ENCODE data around the gene STATH. TPM values are rescaled to one million over a fixed set of nuclear protein-coding genes. Genes with fewer than 3 reads are reported as not detected.
A peak's percentile ranks its signal among the peaks of the same experiment; 100 is the strongest.
"Not testable (repeated sequence)": the region's sequence is repeated elsewhere in the genome, so short reads cannot be mapped to it uniquely, and the experiment has no call there.

Gene STATH, protein sequence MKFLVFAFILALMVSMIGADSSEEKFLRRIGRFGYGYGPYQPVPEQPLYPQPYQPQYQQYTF
- not detected for polyA plus RNA-seq (ENCODE audit: insufficient read length)

DNA sequence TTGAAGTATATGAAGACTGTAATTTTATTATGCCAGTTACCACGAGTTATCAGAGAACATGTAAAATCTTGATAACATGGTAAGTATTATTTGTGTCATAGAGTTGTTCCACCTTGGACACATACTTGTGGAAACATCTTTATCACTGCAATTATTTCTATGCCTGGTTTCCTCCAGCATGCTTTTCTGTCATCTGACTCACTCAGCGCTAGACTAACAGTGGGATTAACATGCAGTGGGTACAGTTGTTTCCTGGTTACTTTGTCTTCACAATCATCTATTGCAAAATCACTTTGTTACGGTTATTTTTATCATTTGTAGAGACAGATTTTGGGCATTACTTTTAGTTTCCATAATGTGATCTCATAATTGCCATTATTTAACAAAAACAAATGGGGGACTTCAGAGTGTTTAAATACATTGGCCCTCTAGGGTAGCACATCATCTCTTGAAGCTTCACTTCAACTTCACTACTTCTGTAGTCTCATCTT is at the start of gene STATH:
Gene STATH (plus strand): TSS at position 441 of the 491 bp plus-strand sequence. CDS start 2,472 bp downstream, outside the sequence.
- no peak for DNase-seq (ENCODE audit: low read depth)

DNA sequence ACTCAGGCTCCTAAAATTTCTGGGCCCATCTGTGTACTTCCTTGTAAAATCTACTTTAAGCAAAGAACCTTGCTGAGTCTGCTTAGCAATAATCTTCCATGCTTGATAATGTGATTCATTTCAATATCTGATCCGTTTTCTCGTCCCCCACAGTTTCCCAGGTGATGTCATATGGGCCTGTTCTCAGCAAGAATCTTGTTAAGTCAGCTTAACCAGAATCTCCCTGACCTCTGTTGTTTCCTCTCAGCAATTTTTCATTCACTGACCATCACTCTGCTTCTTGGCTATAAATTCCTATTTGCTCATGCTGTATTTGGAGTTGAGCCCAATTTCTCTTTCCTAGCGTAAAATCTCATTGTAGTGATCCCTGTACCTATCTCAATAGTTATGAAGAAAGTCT is 44.2 kb upstream of the STATH start:
- DNase-seq (ENCODE audit: low read depth): no peak

DNA sequence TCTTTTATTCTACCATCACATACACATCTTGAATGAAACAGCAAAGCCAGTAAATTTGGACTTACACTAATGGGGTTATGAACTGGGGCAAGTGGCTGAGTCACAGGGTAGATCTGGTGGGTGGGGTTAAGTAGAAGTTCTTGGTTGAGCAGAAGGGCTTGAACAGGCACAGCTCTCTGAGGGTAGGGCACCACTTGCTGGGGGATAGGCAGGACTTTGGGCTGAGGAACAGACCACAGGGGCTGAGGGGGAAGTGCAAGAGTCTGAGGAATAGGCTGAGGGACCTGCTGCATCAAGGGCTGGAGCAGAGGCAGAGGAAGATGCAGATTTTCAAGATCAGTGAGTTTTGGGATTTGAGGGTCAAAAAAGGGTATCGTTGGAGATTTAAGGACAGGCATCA is 38.6 kb upstream of the STATH start:
- no peak for DNase-seq (ENCODE audit: low read depth)

DNA sequence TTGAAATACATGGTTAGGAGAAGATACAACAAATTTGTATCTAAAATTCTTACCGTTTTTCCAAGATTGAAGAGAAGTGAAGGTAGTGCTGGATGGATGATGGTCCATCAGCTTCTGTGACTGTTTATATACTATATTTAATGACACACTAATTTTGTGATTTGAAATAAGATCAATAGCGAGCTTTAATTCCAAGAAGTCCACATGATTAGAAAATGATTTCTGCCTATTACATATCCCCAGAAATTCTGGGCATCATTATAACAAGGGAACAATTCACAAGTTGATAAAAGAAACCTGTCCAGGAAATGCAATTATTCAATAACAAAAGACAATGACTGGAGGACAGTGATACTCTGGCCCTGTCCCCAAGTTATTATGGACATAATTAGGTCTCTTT is 30.1 kb upstream of the STATH start, which contains the start of gene CSN2:
Gene CSN2 (minus strand): TSS at position 101 of the 400 bp plus-strand sequence. CDS start 4,733 bp downstream, outside the sequence.
- no peak for DNase-seq (ENCODE audit: low read depth)

DNA sequence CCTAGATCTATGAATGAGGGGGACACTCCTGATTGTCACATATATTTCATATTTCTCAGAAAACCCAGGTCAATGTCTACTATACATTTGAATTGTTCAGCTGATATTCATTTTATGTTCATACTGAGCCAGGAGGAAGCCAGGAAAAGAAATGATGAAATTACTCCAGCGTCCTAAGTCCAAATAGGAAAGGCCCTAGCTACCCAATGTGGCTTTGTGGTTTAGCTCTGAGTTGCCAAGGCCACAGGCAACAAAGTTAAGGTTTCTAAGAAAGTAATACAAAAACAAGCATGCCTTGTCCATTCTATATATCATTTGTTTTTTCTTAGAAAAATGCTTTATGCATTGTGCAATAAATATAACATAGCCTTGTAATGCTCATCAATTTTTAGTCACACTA is 25.7 kb upstream of the STATH start:
- no peak for DNase-seq (ENCODE audit: low read depth)

DNA sequence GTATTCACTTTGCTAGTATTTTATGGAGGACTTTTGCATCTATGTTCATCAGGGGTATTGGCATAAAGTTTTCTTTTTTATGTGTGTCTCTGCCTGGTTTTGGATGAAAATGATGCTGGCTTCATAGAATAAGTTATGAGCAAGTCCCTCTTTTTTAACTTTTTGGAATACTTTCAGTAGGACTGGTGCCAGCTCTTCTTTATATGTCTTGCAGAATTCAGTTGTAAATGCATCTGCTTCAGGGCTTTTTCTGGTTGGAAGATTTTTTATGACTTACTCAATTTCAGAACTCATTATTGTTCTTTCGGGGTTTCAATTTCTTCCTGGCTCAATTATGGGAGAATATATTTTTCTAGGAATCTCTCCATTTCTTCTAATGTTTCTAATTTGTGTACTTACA is 21.1 kb upstream of the STATH start:
- peak; percentile 22 for DNase-seq (ENCODE audit: low read depth)

DNA sequence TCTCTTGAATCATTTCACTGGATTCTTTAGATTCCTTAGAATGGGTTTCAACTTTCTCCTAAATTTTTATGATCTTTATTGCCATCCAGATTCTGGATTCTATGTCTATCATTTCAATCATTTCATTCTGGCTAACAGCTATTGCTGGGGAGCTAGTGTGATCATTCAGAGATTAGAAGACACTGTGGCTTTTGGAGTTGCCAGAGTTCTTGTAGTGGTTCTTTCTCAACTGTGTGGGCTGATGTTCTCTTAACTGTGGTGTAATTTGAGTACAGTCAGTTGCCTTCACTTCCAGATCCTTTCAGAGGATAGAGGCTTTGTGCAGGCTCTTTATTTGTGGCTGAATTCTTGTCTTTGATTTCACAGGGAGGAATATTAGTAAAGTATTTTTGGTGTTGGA is 18.2 kb upstream of the STATH start:
- DNase-seq (ENCODE audit: low read depth): no peak

DNA sequence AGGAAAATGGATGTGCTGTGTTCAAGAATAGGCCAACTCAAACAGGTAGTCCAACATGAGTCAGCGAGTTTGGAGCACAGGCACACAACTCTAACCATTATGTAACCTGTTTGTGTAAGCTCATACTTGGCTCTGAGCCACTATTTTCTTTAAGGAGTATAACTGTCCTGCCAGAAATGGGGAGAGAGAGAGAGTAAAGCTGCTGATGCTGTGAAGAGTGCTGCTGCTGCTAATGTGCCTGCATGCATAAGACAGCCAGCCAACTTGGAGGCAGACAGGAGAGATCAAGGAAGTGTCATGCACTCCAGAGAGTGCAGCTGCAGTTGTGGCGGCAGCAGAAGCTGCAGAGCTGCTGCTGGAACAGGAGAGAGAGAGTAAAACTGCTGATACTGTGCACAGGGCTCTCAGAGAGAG is 11.7 kb upstream of the STATH start:
- peak; percentile 62 for DNase-seq (ENCODE audit: low read depth)

DNA sequence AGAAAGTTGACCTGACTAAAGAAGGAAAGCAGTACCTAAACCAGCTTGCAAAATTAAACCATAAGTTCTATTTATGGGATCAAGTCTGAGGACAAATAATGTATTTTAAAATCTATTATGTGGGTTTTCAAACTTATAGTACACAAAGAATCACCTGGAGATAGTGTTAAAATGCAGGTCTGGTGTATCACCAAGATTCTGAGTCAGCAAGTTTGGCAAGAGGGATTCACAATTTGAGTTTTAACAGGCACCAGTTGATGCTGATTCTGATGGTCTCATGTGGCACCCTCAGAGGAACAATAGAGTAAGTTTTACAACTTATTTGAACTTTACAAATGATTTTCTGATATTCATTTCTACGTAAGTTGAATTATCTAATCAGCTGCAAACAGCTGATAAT is 9.1 kb upstream of the STATH start:
- no peak for DNase-seq (ENCODE audit: low read depth)

DNA sequence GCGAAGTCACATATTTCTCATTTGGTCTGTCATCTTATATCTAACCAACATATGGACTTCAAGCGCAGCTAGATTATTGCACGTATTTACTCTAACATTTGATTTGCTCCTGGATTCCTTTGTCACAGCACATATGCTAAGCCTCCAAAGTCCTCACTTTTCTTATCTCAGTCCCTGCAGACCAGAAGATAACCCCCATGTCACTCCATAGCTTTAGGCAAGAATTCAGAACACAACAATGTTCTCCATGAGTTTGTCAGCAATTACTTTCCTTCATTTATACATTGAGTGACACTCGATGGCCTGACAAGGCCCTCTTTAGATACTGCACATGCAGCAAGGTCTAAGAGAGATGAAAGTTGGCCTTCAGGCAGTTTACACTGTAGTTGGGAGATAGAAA is 4.8 kb upstream of the STATH start:
- no peak for DNase-seq (ENCODE audit: low read depth)

DNA sequence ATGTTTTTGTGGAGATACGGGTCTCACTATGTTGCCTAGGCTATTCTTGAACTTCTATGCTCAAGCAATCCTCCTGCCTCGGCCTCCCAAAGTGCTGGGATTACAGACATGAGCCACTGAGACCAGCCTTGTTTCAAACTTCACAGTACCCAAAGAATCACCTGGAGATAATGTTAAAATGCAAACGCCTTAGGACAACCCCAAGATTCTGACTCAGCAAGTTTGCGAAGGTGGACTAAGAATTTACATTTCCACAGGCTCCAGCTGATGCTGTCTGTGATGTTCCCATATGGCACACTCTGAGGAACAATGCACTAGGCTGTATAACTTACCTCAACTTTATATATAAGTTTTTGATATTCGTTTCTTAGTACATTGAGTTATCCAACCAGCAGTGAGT is 984 bp upstream of the STATH start:
- DNase-seq (ENCODE audit: low read depth): no peak

DNA sequence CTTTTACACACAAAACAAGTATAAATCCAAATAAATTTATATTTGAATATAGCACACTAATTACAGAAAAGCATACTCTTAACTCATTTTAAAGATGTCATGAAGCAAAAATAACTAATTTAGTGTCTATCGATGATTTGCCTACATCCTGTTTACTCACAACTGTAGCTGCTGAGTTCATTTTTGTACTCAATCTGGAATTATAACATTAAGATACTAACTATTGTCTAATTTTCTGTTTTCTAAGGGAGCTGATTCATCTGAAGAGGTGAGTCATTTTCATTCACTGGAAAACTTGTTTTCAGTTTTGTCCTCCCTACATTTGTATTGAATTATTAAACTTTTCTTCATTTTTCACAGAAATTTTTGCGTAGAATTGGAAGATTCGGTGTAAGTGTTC is 3.7 kb downstream of the STATH start:
- DNase-seq (ENCODE audit: low read depth): no peak

DNA sequence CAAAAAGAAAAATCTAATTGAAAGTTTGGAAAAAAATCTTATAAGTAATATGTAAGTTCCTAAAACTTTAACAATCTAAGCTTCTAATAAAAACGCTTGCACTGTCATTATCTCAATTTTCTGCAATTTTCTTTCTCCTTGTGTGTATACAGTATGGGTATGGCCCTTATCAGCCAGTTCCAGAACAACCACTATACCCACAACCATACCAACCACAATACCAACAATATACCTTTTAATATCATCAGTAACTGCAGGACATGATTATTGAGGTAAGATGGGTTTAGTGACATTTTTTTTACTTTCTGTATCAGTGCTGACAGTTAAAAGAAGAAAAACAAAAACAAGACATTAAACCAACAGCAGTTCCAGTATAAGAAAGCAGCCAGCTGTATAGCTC is 4.9 kb downstream of the STATH start:
- no peak for DNase-seq (ENCODE audit: low read depth)

DNA sequence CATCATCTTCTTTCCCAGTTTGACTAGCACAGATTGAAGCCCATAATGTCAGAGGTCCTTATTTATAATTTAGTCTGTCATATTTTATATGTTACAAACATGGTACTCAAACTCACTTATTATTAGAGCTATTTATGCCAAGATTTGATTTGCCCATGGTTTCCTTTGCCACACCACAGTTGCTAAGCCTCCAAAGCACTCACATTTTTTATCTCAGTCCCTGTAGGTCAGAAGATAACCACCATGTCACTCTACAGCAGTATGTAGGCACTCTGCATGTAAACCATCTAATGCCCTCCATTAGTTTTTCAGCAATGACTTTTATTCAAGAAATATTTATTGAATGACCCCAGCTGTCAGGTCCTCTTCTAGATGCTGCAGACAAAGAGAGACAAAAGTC is 6.7 kb downstream of the STATH start:
- DNase-seq (ENCODE audit: low read depth): no peak

DNA sequence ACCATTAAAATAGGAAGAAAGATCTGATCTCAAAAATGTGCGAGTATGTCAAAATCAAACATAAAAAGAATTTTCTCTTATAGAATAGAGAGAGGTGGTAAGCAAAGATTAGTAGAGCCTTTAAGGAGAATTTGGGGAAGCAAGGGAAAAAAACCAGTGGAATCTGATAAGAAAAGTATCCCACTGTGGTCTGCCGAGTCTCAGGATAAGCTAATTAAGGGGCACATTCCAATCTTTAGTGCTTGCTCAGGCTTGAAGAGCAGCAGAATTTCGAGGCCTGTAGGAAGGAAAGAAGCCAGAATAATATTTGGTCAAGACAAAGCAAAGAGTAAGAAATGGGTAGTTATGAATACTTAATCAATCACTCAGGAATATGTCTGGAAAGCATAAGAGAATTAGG is 13.0 kb downstream of the STATH start:
- DNase-seq (ENCODE audit: low read depth): no peak

DNA sequence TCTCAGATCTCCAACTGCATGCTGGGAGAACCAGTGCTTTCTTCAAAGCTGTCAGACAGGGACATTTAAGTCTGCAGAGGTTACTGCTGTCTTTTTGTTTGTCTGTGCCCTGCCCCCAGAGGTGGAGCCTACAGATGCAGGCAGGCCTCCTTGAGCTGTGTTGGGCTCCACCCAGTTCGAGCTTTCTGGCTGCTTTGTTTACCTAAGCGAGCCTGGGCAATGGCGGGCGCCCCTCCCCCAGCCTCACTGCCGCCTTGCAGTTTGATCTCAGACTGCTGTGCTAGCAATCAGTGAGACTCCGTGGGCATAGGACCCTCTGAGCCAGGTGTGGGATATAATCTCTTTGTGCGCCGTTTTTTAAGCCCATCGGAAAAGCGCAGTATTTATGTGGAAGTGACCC is 23.2 kb downstream of the STATH start:
- not testable (repeated sequence) for DNase-seq (ENCODE audit: low read depth)

DNA sequence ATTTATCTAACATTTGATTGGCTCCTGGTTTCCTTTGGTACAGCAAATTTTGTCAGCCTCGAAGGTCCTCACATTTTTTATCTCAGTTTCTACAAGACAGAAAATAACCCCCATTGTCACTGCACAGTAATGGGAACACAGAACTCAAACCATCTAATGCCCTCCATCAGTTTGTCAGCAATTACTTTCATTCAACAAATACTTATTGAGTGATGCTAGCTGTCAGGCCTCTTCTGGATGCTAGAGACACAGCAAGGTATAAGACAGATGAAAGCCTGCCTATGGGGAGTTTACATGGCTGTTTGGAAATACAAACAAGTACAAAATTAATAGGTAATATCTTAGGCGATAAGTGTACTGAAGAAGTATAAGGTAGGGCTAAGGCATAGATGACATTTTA is 27.5 kb downstream of the STATH start:
- no peak for DNase-seq (ENCODE audit: low read depth)

DNA sequence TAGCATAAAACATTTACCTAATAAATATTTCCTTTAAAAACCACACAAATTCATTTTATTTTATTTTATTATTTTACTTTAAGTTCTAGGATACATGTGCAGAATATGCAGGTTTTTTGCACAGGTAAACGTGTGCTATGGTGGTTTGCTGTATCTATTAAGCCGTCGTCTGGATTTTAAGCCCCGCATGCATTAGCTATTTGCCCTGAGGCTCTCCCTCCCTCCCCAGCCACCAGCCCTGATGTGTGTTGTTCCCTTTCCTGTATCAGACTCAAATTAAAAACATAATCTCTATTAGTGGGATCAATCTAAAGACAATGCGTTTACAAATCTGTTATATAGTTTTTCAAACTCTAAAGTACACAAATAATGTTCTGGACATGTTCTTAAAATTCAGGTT is 31.2 kb downstream of the STATH start:
- DNase-seq (ENCODE audit: low read depth): no peak

DNA sequence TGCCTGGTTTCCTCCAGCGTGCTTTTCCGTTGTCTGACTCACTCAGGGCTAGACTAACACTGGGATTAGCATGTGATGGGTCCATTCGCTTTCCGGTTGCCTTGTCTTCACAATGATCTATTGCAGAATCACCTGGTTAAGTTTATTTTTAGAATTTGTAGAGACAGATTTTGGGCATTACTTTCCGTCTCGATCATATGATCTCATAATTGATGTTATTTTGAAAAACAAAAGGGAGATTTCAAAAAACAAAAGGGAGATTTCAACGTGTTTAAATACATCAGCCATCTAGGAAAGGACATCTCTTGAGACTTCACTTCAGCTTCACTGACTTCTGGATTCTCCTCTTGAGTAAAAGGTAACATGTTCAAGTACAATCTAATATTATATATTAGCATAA is 32.4 kb downstream of the STATH start, which contains the start of gene HTN3:
Gene HTN3 (plus strand): TSS at position 301 of the 400 bp plus-strand sequence. CDS start 2,282 bp downstream, outside the sequence.
- DNase-seq (ENCODE audit: low read depth): not testable (repeated sequence)

DNA sequence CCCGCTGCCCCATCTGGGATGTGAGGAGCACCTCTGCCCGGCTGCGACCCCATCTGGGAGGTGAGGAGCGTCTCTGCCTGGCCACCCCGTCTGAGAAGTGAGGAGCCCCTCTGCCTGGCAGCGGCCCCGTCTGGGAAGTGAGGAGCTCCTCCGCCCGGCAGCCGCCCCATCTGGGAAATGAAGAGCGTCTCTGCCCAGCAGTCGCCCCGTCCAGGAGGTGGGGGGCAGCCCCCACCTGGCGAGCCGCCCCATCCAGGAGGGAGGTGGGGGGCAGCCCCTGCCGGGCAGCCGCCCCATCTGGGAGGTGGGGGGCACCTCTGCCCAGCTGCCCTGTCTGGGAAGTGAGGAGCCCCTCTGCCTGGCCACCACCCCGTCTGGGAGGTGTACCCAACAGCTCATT is 41.8 kb downstream of the STATH start:
- DNase-seq (ENCODE audit: low read depth): not testable (repeated sequence)

DNA sequence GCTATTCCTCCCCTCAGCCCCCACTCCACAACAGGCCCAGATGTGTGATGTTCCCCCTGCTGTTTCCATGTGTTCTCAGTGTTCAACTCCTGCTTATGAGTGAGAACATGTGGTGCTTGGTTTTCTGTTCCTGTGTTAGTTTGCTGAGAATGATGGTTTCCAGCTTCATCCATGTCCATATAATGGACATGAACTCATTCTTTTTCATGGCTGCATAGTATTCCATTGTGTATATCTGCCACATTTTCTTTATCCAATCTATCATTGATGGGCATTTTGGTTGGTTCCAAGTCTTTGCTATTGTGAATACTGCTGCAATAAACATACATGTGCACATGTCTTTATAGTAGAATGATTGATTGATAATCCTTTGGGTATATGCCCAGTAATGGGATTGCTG is 44.2 kb downstream of the STATH start:
- not testable (repeated sequence) for DNase-seq (ENCODE audit: low read depth)

DNA sequence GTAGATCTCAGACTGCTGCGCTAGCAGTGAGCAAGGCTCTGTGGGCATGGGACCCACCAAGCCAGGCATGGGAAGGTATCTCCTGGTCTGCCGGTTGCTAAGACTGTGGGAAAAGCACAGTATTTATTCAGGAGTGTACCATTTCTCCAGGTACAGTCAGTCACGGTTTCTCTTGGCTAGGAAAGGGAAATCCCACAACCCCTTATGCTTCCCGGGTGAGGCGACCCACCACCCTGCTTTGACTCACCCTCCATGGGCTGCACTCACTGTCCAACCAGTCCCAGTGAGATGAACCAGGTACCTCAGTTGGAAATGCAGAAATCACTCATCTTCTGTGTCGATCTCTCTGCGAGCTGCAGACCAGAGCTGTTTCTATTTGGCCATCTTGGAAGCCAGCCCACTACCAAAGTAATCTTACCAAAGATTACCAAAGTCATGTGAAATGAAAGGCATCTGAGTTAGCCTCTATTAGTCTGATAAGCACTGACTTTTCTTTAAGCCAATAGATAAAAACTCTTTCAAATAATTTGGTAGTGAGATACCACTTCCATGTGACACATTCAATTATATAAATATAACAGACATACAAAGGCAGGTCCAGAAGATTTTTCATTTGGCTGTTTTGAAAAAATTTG is 46.0 kb downstream of the STATH start:
- DNase-seq (ENCODE audit: low read depth): no peak

DNA sequence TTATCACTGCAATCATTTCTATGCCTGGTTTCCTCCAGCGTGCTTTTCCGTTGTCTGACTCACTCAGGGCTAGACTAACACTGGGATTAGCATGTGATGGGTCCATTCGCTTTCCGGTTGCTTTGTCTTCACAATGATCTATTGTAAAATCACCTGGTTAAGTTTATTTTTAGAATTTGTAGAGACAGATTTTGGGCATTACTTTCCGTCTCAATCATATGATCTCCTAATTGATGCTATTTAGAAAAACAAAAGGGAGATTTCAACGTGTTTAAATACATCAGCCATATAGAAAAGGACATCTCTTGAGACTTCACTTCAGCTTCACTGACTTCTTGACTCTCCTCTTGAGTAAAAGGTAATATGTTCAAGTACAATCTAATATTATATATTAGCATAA is 54.4 kb downstream of the STATH start, which contains the start of gene HTN1:
Gene HTN1 (plus strand): TSS at position 301 of the 400 bp plus-strand sequence. CDS start 2,639 bp downstream, outside the sequence.
- DNase-seq (ENCODE audit: low read depth): not testable (repeated sequence)

Measured in forelimb muscle (tissue), 1 donor.